HepG2 (cell line): ENCODE results near the gene ZBTB46. TPM values are rescaled to one million over a fixed set of nuclear protein-coding genes. Genes with fewer than 3 reads are reported as not detected.

Experiments
- ATAC-seq: fragments of 200-7000 bp; cut with Tn5 transposase; 3 replicates; pipeline ENCODE4 v1.9.1; 2020; ENCODE audit warnings: mild to moderate bottlenecking, moderate library complexity
- BruUV-seq: library from RNA; stranded (reverse); fragments of 400-500 nt; replicated peaks from 2 replicates; lab custom pipeline; 2021; lab: Mats Ljungman, UMichigan
- CTCF ChIA-PET: fragments of 300-600 bp; formaldehyde crosslinking; extraction: SDS; loops from one replicate; lab custom pipeline; 2021; ENCODE audit warnings: low total read pairs, inconsistent platforms, low intra/inter-chr PET ratio; lab: Yijun Ruan, JAX
- POLR2A ChIA-PET: fragments of 350-600 bp; sonication (Branson Sonifier 250); formaldehyde crosslinking; loops from one replicate; lab custom pipeline; 2020; ENCODE audit warnings: antibody characterized with exemption, inconsistent platforms; lab: Yijun Ruan, JAX
- DNase-seq: peaks from one replicate; pipeline ENCODE4 v3.0.0-alpha.2; 2015; ENCODE audit warnings: low spot score
- FAIRE-seq: peaks from 3 replicates; lab custom pipeline; 2011; peaks lifted over from hg19 to GRCh38; lab: Jason Lieb, UNC
- H2AFZ ChIP-seq: one replicate; pipeline ENCODE4 v1.6.1; 2011; ENCODE audit warnings: low read length, inconsistent platforms
- H3K27ac ChIP-seq: fragments of 300-600 bp; 3 replicates; pipeline ENCODE4 v1.8.0; 2011; ENCODE audit warnings: mixed run types, mild to moderate bottlenecking, mixed read lengths, low read length, inconsistent platforms; ENCODE audit not compliant: insufficient read depth; ENCODE audit errors: extremely low read length
- H3K27me3 ChIP-seq, 2 experiments: fragments of 200-600 bp in 1 of 2; 2 replicates in 1 of 2; 3 replicates in 1 of 2; pipeline versions ENCODE4 v1.6.0 to v1.8.0; 2011; ENCODE audit warnings: low read length in 2 of 2, mild to moderate bottlenecking in 2 of 2, moderate library complexity in 2 of 2, inconsistent platforms in 1 of 2; ENCODE audit not compliant: insufficient read depth in 2 of 2, control insufficient read depth in 1 of 2
- H3K36me3 ChIP-seq, 2 experiments: fragments of 200-600 bp in 1 of 2; replicated peaks in 1 of 2; 2 replicates in 1 of 2; 3 replicates in 1 of 2; pipeline versions ENCODE4 v1.5.1 to v1.8.0; 2011; ENCODE audit warnings: low read length in 2 of 2, inconsistent platforms in 1 of 2; ENCODE audit not compliant: insufficient read depth in 2 of 2, control insufficient read depth in 1 of 2
- H3K4me1 ChIP-seq: 2 replicates; pipeline ENCODE4 v1.5.1; 2012; ENCODE audit warnings: low read length, inconsistent platforms; ENCODE audit not compliant: insufficient read depth
- H3K4me2 ChIP-seq: 2 replicates; pipeline ENCODE4 v1.6.0; 2011; ENCODE audit warnings: low read depth, low read length, inconsistent platforms
- H3K4me3 ChIP-seq, 3 experiments: fragments of 200-600 bp in 1 of 3; sonication (generic), shearing (Covaris generic) in 1 of 3; replicated peaks in 1 of 3; 2 replicates each; pipeline ENCODE4 v1.5.1; 2011 to 2016; ENCODE audit warnings: low read length in 3 of 3, inconsistent platforms in 2 of 3, low read depth in 2 of 3, mild to moderate bottlenecking in 2 of 3, control low read depth in 1 of 3, mixed read lengths in 1 of 3; ENCODE audit not compliant: insufficient read depth in 1 of 3
- H3K79me2 ChIP-seq: one replicate; pipeline ENCODE4 v1.6.1; 2011; ENCODE audit warnings: low read length, inconsistent platforms; ENCODE audit not compliant: insufficient read depth
- H3K9ac ChIP-seq: 2 replicates; pipeline ENCODE4 v1.6.0; 2011; ENCODE audit warnings: mild to moderate bottlenecking, low read depth, low read length, inconsistent platforms; ENCODE audit not compliant: insufficient read depth
- H3K9me3 ChIP-seq: 2 replicates; pipeline ENCODE4 v1.5.1; 2012; ENCODE audit warnings: mild to moderate bottlenecking, low read length
- H4K20me1 ChIP-seq: 2 replicates; pipeline ENCODE4 v1.6.0; 2011; ENCODE audit warnings: inconsistent platforms, mild to moderate bottlenecking, low read length, moderate library complexity; ENCODE audit not compliant: insufficient read depth
- FOXM1 ChIP-seq: sonication (generic); formaldehyde crosslinking; IDR thresholded peaks from 2 replicates; pipeline ENCODE4 v1.5.0; 2020; ENCODE audit warnings: missing genetic modification reagents
- HNRNPLL ChIP-seq: fragments of 200-400 bp; formaldehyde crosslinking; IDR thresholded peaks from 2 replicates; pipeline ENCODE4 v1.6.1; 2017; ENCODE audit warnings: mild to moderate bottlenecking, low read depth, low read length; ENCODE audit not compliant: poor library complexity, severe bottlenecking
- NRL ChIP-seq: sonication (generic); formaldehyde crosslinking; IDR thresholded peaks from 2 replicates; pipeline ENCODE4 v1.5.0; 2020; ENCODE audit warnings: missing genetic modification reagents, mild to moderate bottlenecking, moderate library complexity, borderline replicate concordance
- WGBS: methylation state at CpG from one replicate; pipeline ENCODE4 v1.1.6; 2017; ENCODE audit warnings: low lambda C conversion rate; 5-methylcytosine and 5-hydroxymethylcytosine counted together
- in situ Hi-C: cut with HindIII; loops from 2 replicates; pipeline ENCODE4 v1.10.0; 2017; ENCODE audit warnings: low pct_unique_long_range_greater_than_20kb; ENCODE audit not compliant: extremely low pct_ligation_motif_present
- intact Hi-C: fragments of 100-400 bp; cut with micrococcal nuclease; formaldehyde crosslinking; loops from one replicate; pipeline ENCODE4 v1.10.0; 2022; ENCODE audit not compliant: unreplicated experiment
- polyA plus RNA-seq, 8 experiments: library from polyadenylated mRNA; depleted of rRNA in 3 of 8; stranded (reverse) in 7 of 8; unstranded in 1 of 8; fragments of >200 nt; fragmentation: Illumina TruSeq in 4 of 8; extraction: Trizol in 4 of 8; gene quantifications; 2 replicates each; pipeline versions ENCODE4 v1.2.1 to v1.2.3, GENCODE V29; 2011 to 2016; ENCODE audit warnings: low read depth in 4 of 8, missing spikeins in 1 of 8, mixed read lengths in 1 of 8; ENCODE audit not compliant: insufficient read depth in 1 of 8
- total RNA-seq, 5 experiments: library from RNA; depleted of rRNA; stranded (reverse); fragments of >200 nt; fragmentation: Illumina TruSeq; extraction: Trizol; gene quantifications; 2 replicates each; pipeline ENCODE4 v1.2.3, GENCODE V29; 2016; ENCODE audit warnings: low read depth in 1 of 5
- TF ChIP-seq, protein P1 (sequence below): sonication (generic); formaldehyde crosslinking; IDR thresholded peaks from 2 replicates; pipeline ENCODE4 v1.5.1; 2020; ENCODE audit warnings: mild to moderate bottlenecking, missing genetic modification reagents, moderate library complexity

The ZBTB46 gene
- total and polyA plus RNA-seq, 2 of the 13 experiments (the other 11 are each of a cell fraction or from before 2014, with no cell fraction given) = 1.6 to 13.5 TPM

DNA sequence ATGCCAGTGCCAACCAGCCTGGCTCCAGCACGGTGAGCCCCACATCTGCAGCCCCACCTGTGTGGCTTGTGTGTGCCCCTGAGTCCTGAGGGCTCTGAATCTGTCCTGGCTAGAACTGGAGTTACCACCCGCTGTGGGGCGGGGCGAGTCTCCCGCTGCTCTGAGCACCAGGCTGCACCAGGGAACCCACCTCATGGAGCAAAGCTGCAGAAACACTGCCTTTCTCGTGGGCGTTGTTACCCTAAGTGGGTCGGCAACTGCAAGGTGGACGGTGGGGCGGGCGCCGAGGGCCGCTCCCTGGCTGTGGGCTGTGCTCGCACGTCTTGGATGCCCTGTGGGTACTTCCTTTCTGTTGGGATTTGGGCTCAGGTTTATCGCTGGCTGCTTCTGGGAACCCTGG, 12.7 kb upstream of the ZBTB46 start:
- POLR2A ChIA-PET = interaction anchor here (2.1 kb wide), 1 partner anchor 11 kb away, joined by 6 read pairs; no protein-coding TSS in a partner anchor
- no peaks in the 10 kb centered on the region for H4K20me1 ChIP-seq
- WGBS = 9% methylated on average over 14 of the region's 16 CpGs
- H3K36me3 ChIP-seq = no peaks in the 10 kb centered on the region
- 0 out of 3 replicates have a peak, but pooled peaks have one; percentile 3 for ATAC-seq
- H3K9ac ChIP-seq = no peak overlapping the region
- H3K4me3 ChIP-seq = no peak overlapping the region; a peak in 1 of 6 replicates
- no peak for DNase-seq
- no peaks in the 10 kb centered on the region for H3K79me2 ChIP-seq
- H3K4me2 ChIP-seq = no peak overlapping the region
- FAIRE-seq = no peak
- intact Hi-C loops (no loop called here), in situ Hi-C loops (no loop called here)
- no TSS peak for BruUV-seq
- no peak overlapping the region for H2AFZ ChIP-seq
- peaks cover 17 to 54% of the 10 kb centered on the region in 2 experiments for H3K27me3 ChIP-seq
- H3K4me1 ChIP-seq = peaks cover 59% of the 10 kb centered on the region
- TF ChIP-seq NRL (CRISPR knock-in tag) (0 out of 2 replicates have a peak, but pooled peaks have one; percentile 19), FOXM1 (CRISPR knock-in tag) (0 out of 2 replicates have a peak, but pooled peaks have one; percentile 19), HNRNPLL (no peak)
- TF ChIP-seq, protein P1, sequence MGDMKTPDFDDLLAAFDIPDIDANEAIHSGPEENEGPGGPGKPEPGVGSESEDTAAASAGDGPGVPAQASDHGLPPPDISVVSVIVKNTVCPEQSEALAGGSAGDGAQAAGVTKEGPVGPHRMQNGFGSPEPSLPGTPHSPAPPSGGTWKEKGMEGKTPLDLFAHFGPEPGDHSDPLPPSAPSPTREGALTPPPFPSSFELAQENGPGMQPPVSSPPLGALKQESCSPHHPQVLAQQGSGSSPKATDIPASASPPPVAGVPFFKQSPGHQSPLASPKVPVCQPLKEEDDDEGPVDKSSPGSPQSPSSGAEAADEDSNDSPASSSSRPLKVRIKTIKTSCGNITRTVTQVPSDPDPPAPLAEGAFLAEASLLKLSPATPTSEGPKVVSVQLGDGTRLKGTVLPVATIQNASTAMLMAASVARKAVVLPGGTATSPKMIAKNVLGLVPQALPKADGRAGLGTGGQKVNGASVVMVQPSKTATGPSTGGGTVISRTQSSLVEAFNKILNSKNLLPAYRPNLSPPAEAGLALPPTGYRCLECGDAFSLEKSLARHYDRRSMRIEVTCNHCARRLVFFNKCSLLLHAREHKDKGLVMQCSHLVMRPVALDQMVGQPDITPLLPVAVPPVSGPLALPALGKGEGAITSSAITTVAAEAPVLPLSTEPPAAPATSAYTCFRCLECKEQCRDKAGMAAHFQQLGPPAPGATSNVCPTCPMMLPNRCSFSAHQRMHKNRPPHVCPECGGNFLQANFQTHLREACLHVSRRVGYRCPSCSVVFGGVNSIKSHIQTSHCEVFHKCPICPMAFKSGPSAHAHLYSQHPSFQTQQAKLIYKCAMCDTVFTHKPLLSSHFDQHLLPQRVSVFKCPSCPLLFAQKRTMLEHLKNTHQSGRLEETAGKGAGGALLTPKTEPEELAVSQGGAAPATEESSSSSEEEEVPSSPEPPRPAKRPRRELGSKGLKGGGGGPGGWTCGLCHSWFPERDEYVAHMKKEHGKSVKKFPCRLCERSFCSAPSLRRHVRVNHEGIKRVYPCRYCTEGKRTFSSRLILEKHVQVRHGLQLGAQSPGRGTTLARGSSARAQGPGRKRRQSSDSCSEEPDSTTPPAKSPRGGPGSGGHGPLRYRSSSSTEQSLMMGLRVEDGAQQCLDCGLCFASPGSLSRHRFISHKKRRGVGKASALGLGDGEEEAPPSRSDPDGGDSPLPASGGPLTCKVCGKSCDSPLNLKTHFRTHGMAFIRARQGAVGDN = 0 out of 2 replicates have a peak, but pooled peaks have one; percentile 14
- TF ChIP-seq, all 625 proteins: peak for 3
- no peak overlapping the region for H3K27ac ChIP-seq
- CTCF ChIA-PET = no interaction called here
- no peaks in the 10 kb centered on the region for H3K9me3 ChIP-seq
